Transverse colon (tissue), 4 donors: Measurements from ENCODE around the gene DPH7.

Source experiments
- POLR2A ChIP-seq: fragments of 450-650 bp; IDR thresholded peaks from one replicate; pipeline ENCODE4 v1.6.1; 2016; ENCODE audit warnings: antibody characterized with exemption, mild to moderate bottlenecking, moderate library complexity
- POLR2AphosphoS5 ChIP-seq, 3 donors: sonication (generic); formaldehyde crosslinking; IDR thresholded peaks; one replicate each; pipeline ENCODE4 v1.6.1; 2016; ENCODE audit warnings: antibody characterized with exemption in 3 of 3
- TF ChIP-seq, protein P1 (sequence below), 5 experiments: fragments of 200-600 bp in 3 of 5; fragments of 450-650 bp in 2 of 5; sonication (generic) in 3 of 5; IDR thresholded peaks; 1 replicate in 2 of 5; 2 replicates in 3 of 5; pipeline ENCODE4 v1.5.1; 2016 to 2017; ENCODE audit warnings: antibody characterized with exemption in 5 of 5, inconsistent platforms in 3 of 5, mild to moderate bottlenecking in 2 of 5, moderate library complexity in 1 of 5

DNA sequence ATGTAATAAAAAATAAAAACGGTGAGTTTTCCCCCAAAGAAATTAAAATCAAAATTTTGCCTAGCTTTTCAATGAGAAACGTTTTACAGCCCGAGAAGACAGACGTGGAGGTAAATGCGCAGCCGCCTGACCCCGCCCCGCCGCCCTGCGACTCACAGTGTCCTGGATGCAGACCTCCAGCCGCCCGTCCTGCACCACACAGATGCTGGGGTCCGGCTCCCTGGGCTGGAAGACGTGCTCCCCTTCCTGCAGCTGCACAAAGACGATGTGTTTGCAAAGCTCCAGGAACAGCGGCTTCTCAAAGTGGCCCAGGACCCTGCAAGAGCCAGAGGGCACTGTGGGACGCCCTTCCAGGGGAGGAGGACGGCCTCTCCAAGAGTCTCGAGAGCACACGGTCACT, 36.2 kb downstream of the DPH7 start:
- TF ChIP-seq POLR2A: no peak
- TF ChIP-seq, protein P1, sequence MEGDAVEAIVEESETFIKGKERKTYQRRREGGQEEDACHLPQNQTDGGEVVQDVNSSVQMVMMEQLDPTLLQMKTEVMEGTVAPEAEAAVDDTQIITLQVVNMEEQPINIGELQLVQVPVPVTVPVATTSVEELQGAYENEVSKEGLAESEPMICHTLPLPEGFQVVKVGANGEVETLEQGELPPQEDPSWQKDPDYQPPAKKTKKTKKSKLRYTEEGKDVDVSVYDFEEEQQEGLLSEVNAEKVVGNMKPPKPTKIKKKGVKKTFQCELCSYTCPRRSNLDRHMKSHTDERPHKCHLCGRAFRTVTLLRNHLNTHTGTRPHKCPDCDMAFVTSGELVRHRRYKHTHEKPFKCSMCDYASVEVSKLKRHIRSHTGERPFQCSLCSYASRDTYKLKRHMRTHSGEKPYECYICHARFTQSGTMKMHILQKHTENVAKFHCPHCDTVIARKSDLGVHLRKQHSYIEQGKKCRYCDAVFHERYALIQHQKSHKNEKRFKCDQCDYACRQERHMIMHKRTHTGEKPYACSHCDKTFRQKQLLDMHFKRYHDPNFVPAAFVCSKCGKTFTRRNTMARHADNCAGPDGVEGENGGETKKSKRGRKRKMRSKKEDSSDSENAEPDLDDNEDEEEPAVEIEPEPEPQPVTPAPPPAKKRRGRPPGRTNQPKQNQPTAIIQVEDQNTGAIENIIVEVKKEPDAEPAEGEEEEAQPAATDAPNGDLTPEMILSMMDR (IDR thresholded peaks at IDR 0.05): no peak
- TF ChIP-seq POLR2AphosphoS5 (IDR thresholded peaks at IDR 0.05): no peak
